Measurements from ENCODE around the gene BICRAL. TPM values are rescaled to one million over a fixed set of nuclear protein-coding genes. Genes with fewer than 3 reads are reported as not detected.
A peak's percentile ranks its signal among the peaks of the same experiment; 100 is the strongest.

The BICRAL gene
- total and polyA plus RNA-seq, 2 experiments from 2014 or later = 3.9 to 7.2 TPM

DNA sequence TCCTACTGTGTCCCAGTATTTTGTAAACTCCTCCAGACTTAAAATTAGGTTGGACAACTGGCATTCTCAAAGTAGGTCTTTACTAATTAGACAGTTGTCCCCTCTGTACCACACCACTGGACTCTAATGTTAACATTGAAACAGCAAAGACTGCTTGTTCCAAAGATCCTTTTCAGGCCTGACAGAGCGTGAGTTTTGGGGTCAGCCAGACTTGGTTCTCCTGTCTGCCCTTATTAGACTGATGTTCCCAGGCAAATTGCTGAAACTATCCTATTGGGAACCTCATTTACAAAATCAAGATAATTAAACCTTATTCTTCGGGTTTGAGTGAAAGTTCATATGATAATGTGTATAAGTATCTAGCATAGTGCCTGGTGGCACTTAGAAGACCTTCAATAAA, 3.7 kb upstream of the BICRAL start:
- no peak overlapping the region for H3K27ac ChIP-seq
- peaks cover 5% of the 10 kb centered on the region for H3K4me1 ChIP-seq (ENCODE audit: low read depth)

DNA sequence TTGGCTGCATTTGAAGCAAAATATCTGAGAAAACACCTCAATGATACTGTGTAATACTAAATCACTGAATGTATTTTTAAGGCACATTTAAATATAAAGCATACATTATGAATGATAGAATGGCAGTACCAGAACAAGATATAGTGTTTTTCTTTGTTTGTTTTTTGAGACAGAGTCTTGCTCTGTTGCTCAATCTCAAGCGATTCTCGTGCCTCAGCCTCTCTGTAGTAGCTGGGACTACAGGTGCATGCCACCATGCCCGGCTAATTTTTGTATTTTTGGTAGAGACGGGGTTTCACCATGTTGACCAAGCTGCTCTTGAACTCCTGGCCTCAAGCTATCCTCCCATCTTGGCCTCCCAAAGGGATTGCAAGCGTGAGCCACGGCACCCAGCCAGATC, 2.3 kb upstream of the BICRAL start:
- DNase-seq (ENCODE audit: low read depth in 1 of 2, low spot score in 1 of 2) = no peak
- peaks cover 5% of the 10 kb centered on the region for H3K4me1 ChIP-seq (ENCODE audit: low read depth)
- TF ChIP-seq, protein P1, sequence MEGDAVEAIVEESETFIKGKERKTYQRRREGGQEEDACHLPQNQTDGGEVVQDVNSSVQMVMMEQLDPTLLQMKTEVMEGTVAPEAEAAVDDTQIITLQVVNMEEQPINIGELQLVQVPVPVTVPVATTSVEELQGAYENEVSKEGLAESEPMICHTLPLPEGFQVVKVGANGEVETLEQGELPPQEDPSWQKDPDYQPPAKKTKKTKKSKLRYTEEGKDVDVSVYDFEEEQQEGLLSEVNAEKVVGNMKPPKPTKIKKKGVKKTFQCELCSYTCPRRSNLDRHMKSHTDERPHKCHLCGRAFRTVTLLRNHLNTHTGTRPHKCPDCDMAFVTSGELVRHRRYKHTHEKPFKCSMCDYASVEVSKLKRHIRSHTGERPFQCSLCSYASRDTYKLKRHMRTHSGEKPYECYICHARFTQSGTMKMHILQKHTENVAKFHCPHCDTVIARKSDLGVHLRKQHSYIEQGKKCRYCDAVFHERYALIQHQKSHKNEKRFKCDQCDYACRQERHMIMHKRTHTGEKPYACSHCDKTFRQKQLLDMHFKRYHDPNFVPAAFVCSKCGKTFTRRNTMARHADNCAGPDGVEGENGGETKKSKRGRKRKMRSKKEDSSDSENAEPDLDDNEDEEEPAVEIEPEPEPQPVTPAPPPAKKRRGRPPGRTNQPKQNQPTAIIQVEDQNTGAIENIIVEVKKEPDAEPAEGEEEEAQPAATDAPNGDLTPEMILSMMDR (IDR thresholded peaks at IDR 0.05; ENCODE audit: low read depth, low read length) = no peak
- H3K9me3 ChIP-seq (ENCODE audit: low read depth) = no peaks in the 10 kb centered on the region
- no peaks in the 10 kb centered on the region for H3K27me3 ChIP-seq
- no peak overlapping the region for H3K27ac ChIP-seq
- H3K36me3 ChIP-seq = peaks cover 3% of the 10 kb centered on the region
- no peak overlapping the region for H3K4me3 ChIP-seq

More for the DNA sequence above, 3.7 kb upstream of the BICRAL start:
- H3K27me3 ChIP-seq = no peaks in the 10 kb centered on the region
- TF ChIP-seq, protein P1 (IDR thresholded peaks at IDR 0.05; ENCODE audit: low read depth, low read length) = no peak
- H3K9me3 ChIP-seq (ENCODE audit: low read depth) = no peaks in the 10 kb centered on the region
- H3K4me3 ChIP-seq = no peak overlapping the region
- no peak for DNase-seq (ENCODE audit: low read depth in 1 of 2, low spot score in 1 of 2)
- H3K36me3 ChIP-seq = peaks cover 2% of the 10 kb centered on the region

DNA sequence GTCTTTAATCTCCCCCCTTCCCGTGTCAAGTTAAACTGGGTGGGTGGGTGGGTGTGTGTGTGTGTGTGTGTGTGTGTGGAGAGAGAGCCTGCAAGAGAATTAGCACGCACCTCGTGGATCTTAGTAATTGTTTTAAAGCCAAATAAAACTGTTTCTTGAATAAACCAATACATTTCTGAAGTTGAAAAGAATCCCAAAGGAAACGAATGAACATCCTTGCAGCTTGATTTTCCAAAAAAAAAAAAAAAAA, 381 bp upstream of the BICRAL start:
- DNase-seq (ENCODE audit: low read depth in 1 of 2, low spot score in 1 of 2) = peak in 1 of 2 donors; percentile 11
- no peaks in the 10 kb centered on the region for H3K27me3 ChIP-seq
- peaks cover 3% of the 10 kb centered on the region for H3K36me3 ChIP-seq
- H3K9me3 ChIP-seq (ENCODE audit: low read depth) = no peaks in the 10 kb centered on the region
- H3K4me1 ChIP-seq (ENCODE audit: low read depth) = peaks cover 12% of the 10 kb centered on the region
- peak overlapping the region; percentile 100 for H3K27ac ChIP-seq
- peak overlapping the region; percentile 98 for H3K4me3 ChIP-seq
- TF ChIP-seq, protein P1 (IDR thresholded peaks at IDR 0.05; ENCODE audit: low read depth, low read length) = no peak

DNA sequence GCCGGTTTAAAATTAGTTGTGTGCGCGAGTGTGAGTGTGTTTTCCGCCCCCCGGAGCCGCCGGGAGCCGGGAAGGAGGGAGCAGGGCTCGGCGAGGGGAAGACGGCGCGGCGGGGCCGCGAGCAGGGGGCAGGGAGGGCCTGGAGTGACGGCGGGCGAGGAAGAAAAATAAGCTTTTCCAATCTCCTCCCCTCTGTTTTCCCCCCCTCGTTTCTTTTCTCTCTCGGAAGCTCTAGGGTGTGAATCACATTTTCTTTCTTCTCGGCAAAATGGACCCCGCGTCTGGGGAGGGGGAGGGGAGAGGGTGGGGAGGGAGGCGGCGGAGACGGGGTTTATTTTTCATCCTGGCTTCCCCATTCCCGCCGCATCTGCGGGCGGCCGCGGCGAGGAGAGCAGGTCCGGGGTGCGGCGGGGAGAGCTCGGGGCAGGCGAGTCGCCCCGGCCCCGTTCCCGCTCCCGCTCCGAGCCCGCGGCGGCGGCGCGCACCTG, 881 bp downstream of the BICRAL start:
- no peaks in the 10 kb centered on the region for H3K27me3 ChIP-seq
- DNase-seq (ENCODE audit: low read depth in 1 of 2, low spot score in 1 of 2) = peak; percentile 71 to 94
- TF ChIP-seq, protein P1 (IDR thresholded peaks at IDR 0.05; ENCODE audit: low read depth, low read length) = no peak
- peaks cover 3% of the 10 kb centered on the region for H3K36me3 ChIP-seq
- peaks cover 16% of the 10 kb centered on the region for H3K4me1 ChIP-seq (ENCODE audit: low read depth)
- peak overlapping the region; percentile 100 for H3K27ac ChIP-seq
- H3K9me3 ChIP-seq (ENCODE audit: low read depth) = no peaks in the 10 kb centered on the region
- peak overlapping the region; percentile 98 for H3K4me3 ChIP-seq

DNA sequence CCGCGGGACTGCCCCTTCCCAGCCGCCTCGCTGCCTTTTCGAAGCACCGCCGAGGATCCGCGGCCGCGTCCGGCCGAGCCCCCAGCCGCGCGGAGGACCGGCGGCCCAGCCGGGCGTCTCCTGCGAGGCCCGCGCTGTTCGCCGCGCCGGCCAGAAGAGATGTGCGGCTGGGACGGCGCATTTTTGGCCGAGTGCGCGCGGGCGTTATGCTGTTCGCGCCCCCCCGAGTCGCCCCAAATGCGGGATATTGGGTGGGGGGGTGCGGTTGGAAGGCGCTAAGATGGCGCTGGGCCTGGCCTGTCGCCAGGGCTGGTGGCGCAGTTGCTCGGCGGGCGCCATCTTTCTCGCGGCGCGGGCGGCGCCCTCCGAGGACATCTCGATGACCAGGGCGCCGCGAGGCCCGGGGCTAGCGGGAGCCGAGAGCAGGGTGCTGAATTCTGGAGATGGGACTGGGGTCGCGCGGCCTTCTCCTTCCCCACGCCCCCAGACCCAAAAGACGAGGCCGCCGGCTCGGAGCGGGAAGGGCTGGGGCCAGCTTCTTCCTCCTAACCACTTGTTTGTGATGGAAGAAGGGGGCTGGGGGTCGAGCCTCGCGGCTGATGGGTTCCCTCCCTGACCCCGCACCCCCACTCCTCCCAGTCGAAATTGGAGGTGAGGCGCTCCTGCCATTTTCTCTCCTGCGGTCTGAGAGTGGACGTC, 1.5 kb downstream of the BICRAL start:
- peak; percentile 80 to 82 for DNase-seq (ENCODE audit: low read depth in 1 of 2, low spot score in 1 of 2)
- Histone ChIP-seq H3K27me3 (no peaks in the 10 kb centered on the region), H3K27ac (peak overlapping the region; percentile 100), H3K4me3 (peak overlapping the region; percentile 98), H3K9me3 (ENCODE audit: low read depth) (no peaks in the 10 kb centered on the region), H3K36me3 (peaks cover 3% of the 10 kb centered on the region), H3K4me1 (ENCODE audit: low read depth) (peaks cover 16% of the 10 kb centered on the region)
- TF ChIP-seq, protein P1 (IDR thresholded peaks at IDR 0.05; ENCODE audit: low read depth, low read length) = no peak
